Keratinocyte (primary cell): ENCODE results near the gene SPAG16. TPM values are rescaled to one million over a fixed set of nuclear protein-coding genes. Genes with fewer than 3 reads are reported as not detected.

Experiments used
- DNase-seq: peaks from one replicate; pipeline ENCODE4 v3.0.0-alpha.2; 2011; ENCODE audit warnings: low read depth, missing footprints, low spot score
- FAIRE-seq: peaks from 2 replicates; lab custom pipeline; 2011; peaks lifted over from hg19 to GRCh38; lab: Jason Lieb, UNC
- H2AFZ ChIP-seq: 2 replicates; pipeline ENCODE4 v1.6.0; 2012; ENCODE audit warnings: low read length, control low read depth, inconsistent platforms; ENCODE audit not compliant: control insufficient read depth
- H3K27ac ChIP-seq: 2 replicates; pipeline ENCODE4 v1.5.1; 2011; ENCODE audit warnings: low read length; ENCODE audit not compliant: control insufficient read depth, insufficient read depth
- H3K27me3 ChIP-seq: 3 replicates; pipeline ENCODE4 v1.6.0; 2011; ENCODE audit warnings: low read length; ENCODE audit not compliant: control insufficient read depth, insufficient read depth; ENCODE audit errors: extremely low read depth
- H3K36me3 ChIP-seq, 2 experiments: 2 replicates in 1 of 2; 3 replicates in 1 of 2; pipeline ENCODE4 v1.5.1; 2011; ENCODE audit warnings: low read length in 2 of 2, mild to moderate bottlenecking in 1 of 2; ENCODE audit not compliant: control insufficient read depth in 2 of 2, insufficient read depth in 2 of 2; ENCODE audit errors: extremely low read depth in 1 of 2
- H3K4me1 ChIP-seq: 3 replicates; pipeline ENCODE4 v1.5.1; 2011; ENCODE audit warnings: low read length; ENCODE audit not compliant: control insufficient read depth, insufficient read depth; ENCODE audit errors: extremely low read depth
- H3K4me2 ChIP-seq: 3 replicates; pipeline ENCODE4 v1.6.0; 2011; ENCODE audit warnings: low read depth, low read length; ENCODE audit not compliant: control insufficient read depth, insufficient read depth; ENCODE audit errors: extremely low read depth
- H3K4me3 ChIP-seq, 3 experiments: fragments of 200-600 bp in 1 of 3; sonication (generic) in 1 of 3; 2 replicates in 2 of 3; 3 replicates in 1 of 3; pipeline ENCODE4 v1.5.1; 2011 to 2016; ENCODE audit warnings: low read length in 3 of 3, mild to moderate bottlenecking in 3 of 3, control low read depth in 2 of 3, inconsistent platforms in 1 of 3, low read depth in 1 of 3, mixed read lengths in 1 of 3, mixed run types in 1 of 3, moderate library complexity in 1 of 3; ENCODE audit not compliant: control insufficient read depth in 2 of 3, insufficient read depth in 2 of 3; ENCODE audit errors: extremely low read depth in 1 of 3
- H3K79me2 ChIP-seq: 2 replicates; pipeline ENCODE4 v1.6.0; 2012; ENCODE audit warnings: low read length; ENCODE audit not compliant: control insufficient read depth, insufficient read depth
- H3K9ac ChIP-seq: 3 replicates; pipeline ENCODE4 v1.6.0; 2011; ENCODE audit warnings: low read length; ENCODE audit not compliant: control insufficient read depth, insufficient read depth; ENCODE audit errors: extremely low read depth
- H3K9me1 ChIP-seq: 3 replicates; pipeline ENCODE4 v1.6.0; 2011; ENCODE audit warnings: low read length; ENCODE audit not compliant: control insufficient read depth, insufficient read depth; ENCODE audit errors: extremely low read depth
- H3K9me3 ChIP-seq: 2 replicates; pipeline ENCODE4 v1.5.1; 2012; ENCODE audit warnings: low read depth, low read length; ENCODE audit not compliant: control insufficient read depth
- H4K20me1 ChIP-seq: 3 replicates; pipeline ENCODE4 v1.6.0; 2011; ENCODE audit warnings: low read length; ENCODE audit not compliant: control insufficient read depth, insufficient read depth; ENCODE audit errors: extremely low read depth
- CTCF ChIP-seq, 3 experiments: IDR thresholded peaks in 1 of 3; conservative IDR thresholded peaks in 1 of 3; optimal IDR thresholded peaks in 1 of 3; 2 replicates in 2 of 3; 3 replicates in 1 of 3; pipeline versions ENCODE3 to v1.5.1; 2011; ENCODE audit warnings: low read length in 3 of 3, mild to moderate bottlenecking in 3 of 3, moderate library complexity in 2 of 3, control low read depth in 1 of 3, inconsistent platforms in 1 of 3; ENCODE audit not compliant: insufficient read depth in 2 of 3; ENCODE audit errors: extremely low read depth in 1 of 3
- EZH2 ChIP-seq: IDR thresholded peaks from one replicate; pipeline ENCODE4 v1.6.1; 2012; ENCODE audit warnings: inconsistent platforms, mild to moderate bottlenecking, low read length, moderate library complexity
- dilution Hi-C: fragments of 300-500 bp; cut with MboI; formaldehyde crosslinking; loops from one replicate; pipeline ENCODE4 v1.7.0; 2020; ENCODE audit warnings: low sequenced_read_pairs; ENCODE audit not compliant: extremely low pct_ligation_motif_present
- polyA plus RNA-seq, 5 experiments: library from polyadenylated mRNA; depleted of rRNA in 3 of 5; stranded (reverse) in 3 of 5; stranded (forward) in 1 of 5; unstranded in 1 of 5; fragments of >200 nt; gene quantifications; 1 replicate in 1 of 5; 2 replicates in 3 of 5; 3 replicates in 1 of 5; pipeline versions ENCODE4 v1.2.1 to v1.2.3, GENCODE V29; 2011 to 2012; ENCODE audit warnings: missing spikeins in 2 of 5, low read depth in 1 of 5, low replicate concordance in 1 of 5

SPAG16 gene
- polyA plus RNA-seq, 1 donor (not counting 4 experiments of a cell fraction or from before 2014, with no cell fraction given): 19.6 TPM

GRCh38 chr2:213920014-213920413 is 635.8 kb downstream of the SPAG16 start:
- no peaks in the 10 kb centered on the region for H3K79me2 ChIP-seq
- dilution Hi-C loops: no loop called here
- H3K4me1 ChIP-seq: no peaks in the 10 kb centered on the region
- no peaks in the 10 kb centered on the region for H3K9me3 ChIP-seq
- H3K36me3 ChIP-seq: no peaks in the 10 kb centered on the region
- H2AFZ ChIP-seq: no peak overlapping the region
- FAIRE-seq: no peak
- TF ChIP-seq CTCF (optimal IDR thresholded peaks at IDR 0.05 in 1 of 3, IDR thresholded peaks at IDR 0.05 in 1 of 3, conservative IDR thresholded peaks at IDR 0.05 in 1 of 3; ENCODE audit: extremely low read depth in 1 of 3, insufficient read depth in 2 of 3, low read length in 3 of 3): no peak
- DNase-seq: no peak
- no peak overlapping the region for H3K9ac ChIP-seq
- H3K27ac ChIP-seq: no peak overlapping the region
- no peak overlapping the region for H3K4me2 ChIP-seq
- no peaks in the 10 kb centered on the region for H3K9me1 ChIP-seq
- H4K20me1 ChIP-seq: no peaks in the 10 kb centered on the region
- H3K4me3 ChIP-seq: no peak overlapping the region
- no peaks in the 10 kb centered on the region for H3K27me3 ChIP-seq

- Histone ChIP-seq H2AFZ (no peak overlapping the region), H3K27ac (no peak overlapping the region), H3K4me2 (no peak overlapping the region), H3K27me3 (no peaks in the 10 kb centered on the region), H3K9ac (no peak overlapping the region), H3K9me1 (no peaks in the 10 kb centered on the region), H3K36me3 (no peaks in the 10 kb centered on the region), H4K20me1 (no peaks in the 10 kb centered on the region), H3K79me2 (no peaks in the 10 kb centered on the region), H3K4me1 (no peaks in the 10 kb centered on the region), H3K9me3 (no peaks in the 10 kb centered on the region), H3K4me3 (no peak overlapping the region)
- no peak for FAIRE-seq
- DNase-seq: no peak
- TF ChIP-seq CTCF (optimal IDR thresholded peaks at IDR 0.05 in 1 of 3, IDR thresholded peaks at IDR 0.05 in 1 of 3, conservative IDR thresholded peaks at IDR 0.05 in 1 of 3; ENCODE audit: extremely low read depth in 1 of 3, insufficient read depth in 2 of 3, low read length in 3 of 3) (no peak), EZH2 (no peak)
- dilution Hi-C loops: no loop called here
Observed at GRCh38 chr2:213923543-213923942, 639.3 kb downstream of the SPAG16 start.
